ENCODE results near the gene PPFIA1.
"Not testable (repeated sequence)": the region's sequence is repeated elsewhere in the genome, so short reads cannot be mapped to it uniquely, and the experiment has no call there.

Gene PPFIA1

GRCh38 chr11:70324376-70325115 is 54.1 kb downstream of the PPFIA1 start:
- no peak for DNase-seq (ENCODE audit: low read depth in 2 of 2)

GRCh38 chr11:70325824-70326223 is 55.3 kb downstream of the PPFIA1 start:
- no peak for DNase-seq (ENCODE audit: low read depth in 2 of 2)

- no peak for DNase-seq (ENCODE audit: low read depth in 2 of 2)
Measured at GRCh38 chr11:70326365-70326811, 55.9 kb downstream of the PPFIA1 start.

GRCh38 chr11:70326833-70327232 is 56.3 kb downstream of the PPFIA1 start:
- no peak for DNase-seq (ENCODE audit: low read depth in 2 of 2)

GRCh38 chr11:70327717-70328116 is 57.2 kb downstream of the PPFIA1 start:
- no peak for DNase-seq (ENCODE audit: low read depth in 2 of 2)

- no peak for DNase-seq (ENCODE audit: low read depth in 2 of 2)
Measured at GRCh38 chr11:70328556-70328955, 58.1 kb downstream of the PPFIA1 start.

- DNase-seq (ENCODE audit: low read depth in 2 of 2) = not testable (repeated sequence)
Measured at GRCh38 chr11:70331320-70331843, 60.9 kb downstream of the PPFIA1 start.

- no peak for DNase-seq (ENCODE audit: low read depth in 2 of 2)
Measured at GRCh38 chr11:70331901-70332300, 61.4 kb downstream of the PPFIA1 start.

- DNase-seq (ENCODE audit: low read depth in 2 of 2) = no peak
Measured at GRCh38 chr11:70332567-70332966, 62.1 kb downstream of the PPFIA1 start.

GRCh38 chr11:70333261-70333660 is 62.8 kb downstream of the PPFIA1 start:
- DNase-seq (ENCODE audit: low read depth in 2 of 2) = no peak

GRCh38 chr11:70334351-70334995 is 64.0 kb downstream of the PPFIA1 start:
- no peak for DNase-seq (ENCODE audit: low read depth in 2 of 2)

GRCh38 chr11:70335511-70335910 is 65.0 kb downstream of the PPFIA1 start:
- DNase-seq (ENCODE audit: low read depth in 2 of 2) = no peak

GRCh38 chr11:70338594-70338993 is 68.1 kb downstream of the PPFIA1 start:
- no peak for DNase-seq (ENCODE audit: low read depth in 2 of 2)

- no peak for DNase-seq (ENCODE audit: low read depth in 2 of 2)
Measured at GRCh38 chr11:70339066-70339465, 68.6 kb downstream of the PPFIA1 start.

- no peak for DNase-seq (ENCODE audit: low read depth in 2 of 2)
Measured at GRCh38 chr11:70341881-70342429, 71.5 kb downstream of the PPFIA1 start.

- no peak for DNase-seq (ENCODE audit: low read depth in 2 of 2)
Measured at GRCh38 chr11:70343636-70344035, 73.1 kb downstream of the PPFIA1 start.

GRCh38 chr11:70348191-70348590 is 77.7 kb downstream of the PPFIA1 start:
- no peak for DNase-seq (ENCODE audit: low read depth in 2 of 2)

- DNase-seq (ENCODE audit: low read depth in 2 of 2) = no peak
Measured at GRCh38 chr11:70348608-70349007, 78.1 kb downstream of the PPFIA1 start.

GRCh38 chr11:70351646-70352045 is 81.2 kb downstream of the PPFIA1 start:
- no peak for DNase-seq (ENCODE audit: low read depth in 2 of 2)

GRCh38 chr11:70352100-70352499 is 81.6 kb downstream of the PPFIA1 start:
- no peak for DNase-seq (ENCODE audit: low read depth in 2 of 2)

GRCh38 chr11:70352601-70353000 is 82.1 kb downstream of the PPFIA1 start:
- no peak for DNase-seq (ENCODE audit: low read depth in 2 of 2)

- DNase-seq (ENCODE audit: low read depth in 2 of 2) = no peak
Measured at GRCh38 chr11:70353329-70353728, 82.8 kb downstream of the PPFIA1 start.

Data from stimulated activated CD8-positive, alpha-beta memory T cell treated with anti-CD3 and anti-CD28 coated beads, Interleukin-15, amount 100 ng/mL, for 48 hours (primary cell).